GM12801 (cell line): Measurements from ENCODE around the gene AJUBA.

Source experiments
- TF ChIP-seq, protein P1 (sequence below): IDR thresholded peaks from one replicate; pipeline ENCODE4 v1.5.1; 2011; ENCODE audit warnings: control low read depth; ENCODE audit not compliant: insufficient read length; ENCODE audit errors: extremely low read depth

The AJUBA gene

DNA sequence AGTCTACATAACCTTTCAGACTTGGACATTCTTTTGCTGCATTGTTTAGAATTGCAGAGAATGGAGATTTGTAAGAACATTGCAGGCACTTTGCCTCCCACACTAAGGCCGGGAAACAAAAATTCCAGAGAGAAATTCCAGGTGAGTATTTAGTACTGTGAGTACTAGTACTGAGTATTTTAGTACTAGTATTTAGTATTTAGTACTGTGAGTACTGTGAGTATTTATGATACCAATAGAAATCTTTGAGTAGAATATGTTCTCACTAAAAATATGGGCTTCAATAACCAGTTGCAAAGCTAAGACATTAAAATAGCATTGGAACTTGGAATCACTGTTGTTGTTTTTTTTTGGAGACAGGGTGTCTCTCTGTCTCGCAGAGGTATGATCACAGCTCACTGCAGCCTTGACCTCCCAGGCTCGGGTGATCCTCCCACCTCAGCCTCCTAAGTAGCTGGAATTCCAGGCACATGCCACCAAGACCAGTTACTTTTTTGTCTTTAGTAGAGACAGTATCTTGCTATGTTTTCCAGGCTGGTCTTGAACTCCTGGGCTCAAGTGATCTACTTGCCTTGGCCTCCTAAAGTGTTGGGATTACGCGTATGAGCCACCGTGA lies 20.2 kb downstream of the AJUBA start:
- TF ChIP-seq, protein P1, sequence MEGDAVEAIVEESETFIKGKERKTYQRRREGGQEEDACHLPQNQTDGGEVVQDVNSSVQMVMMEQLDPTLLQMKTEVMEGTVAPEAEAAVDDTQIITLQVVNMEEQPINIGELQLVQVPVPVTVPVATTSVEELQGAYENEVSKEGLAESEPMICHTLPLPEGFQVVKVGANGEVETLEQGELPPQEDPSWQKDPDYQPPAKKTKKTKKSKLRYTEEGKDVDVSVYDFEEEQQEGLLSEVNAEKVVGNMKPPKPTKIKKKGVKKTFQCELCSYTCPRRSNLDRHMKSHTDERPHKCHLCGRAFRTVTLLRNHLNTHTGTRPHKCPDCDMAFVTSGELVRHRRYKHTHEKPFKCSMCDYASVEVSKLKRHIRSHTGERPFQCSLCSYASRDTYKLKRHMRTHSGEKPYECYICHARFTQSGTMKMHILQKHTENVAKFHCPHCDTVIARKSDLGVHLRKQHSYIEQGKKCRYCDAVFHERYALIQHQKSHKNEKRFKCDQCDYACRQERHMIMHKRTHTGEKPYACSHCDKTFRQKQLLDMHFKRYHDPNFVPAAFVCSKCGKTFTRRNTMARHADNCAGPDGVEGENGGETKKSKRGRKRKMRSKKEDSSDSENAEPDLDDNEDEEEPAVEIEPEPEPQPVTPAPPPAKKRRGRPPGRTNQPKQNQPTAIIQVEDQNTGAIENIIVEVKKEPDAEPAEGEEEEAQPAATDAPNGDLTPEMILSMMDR = no peak

DNA sequence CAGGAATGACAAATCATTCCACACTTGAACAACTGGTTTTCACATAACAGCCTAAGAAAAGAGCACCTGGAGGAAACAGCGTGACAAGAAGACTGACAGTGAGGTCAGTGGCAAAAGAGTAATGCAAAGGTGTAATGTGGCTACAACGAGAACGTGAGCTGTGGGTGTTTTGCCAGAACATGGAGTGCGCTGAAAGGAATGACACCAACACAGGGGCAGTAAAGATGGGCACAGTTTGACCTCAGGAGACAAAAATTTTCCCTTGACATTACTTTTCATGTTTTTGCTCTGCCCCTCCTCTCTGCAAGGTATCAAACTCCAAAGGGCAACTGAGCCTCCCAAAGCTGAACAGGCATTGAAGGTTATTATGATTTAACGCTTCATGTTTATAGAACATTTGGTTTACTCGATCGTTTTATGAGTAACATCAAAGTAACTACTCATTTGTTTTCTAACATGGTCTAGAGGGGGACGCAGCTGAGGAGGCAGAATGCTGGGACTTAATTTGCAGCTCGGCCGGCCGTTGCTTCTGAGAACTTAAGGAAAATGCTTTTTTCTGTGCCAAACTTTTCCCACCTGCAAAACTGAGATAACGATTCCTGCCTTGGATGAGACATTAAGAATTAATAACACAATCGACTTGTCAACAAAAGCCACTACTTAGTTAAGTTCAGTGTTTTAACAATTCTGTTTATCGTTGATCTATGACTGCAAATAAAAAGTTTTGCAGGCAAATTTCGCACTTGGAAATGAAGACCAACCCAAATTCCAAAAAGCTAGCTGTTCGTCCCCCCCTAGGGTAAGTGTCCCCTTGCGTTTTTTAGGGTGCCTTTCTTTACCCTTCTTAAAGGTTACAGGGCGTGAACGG lies 26.4 kb downstream of the AJUBA start:
- TF ChIP-seq, protein P1 = no peak

DNA sequence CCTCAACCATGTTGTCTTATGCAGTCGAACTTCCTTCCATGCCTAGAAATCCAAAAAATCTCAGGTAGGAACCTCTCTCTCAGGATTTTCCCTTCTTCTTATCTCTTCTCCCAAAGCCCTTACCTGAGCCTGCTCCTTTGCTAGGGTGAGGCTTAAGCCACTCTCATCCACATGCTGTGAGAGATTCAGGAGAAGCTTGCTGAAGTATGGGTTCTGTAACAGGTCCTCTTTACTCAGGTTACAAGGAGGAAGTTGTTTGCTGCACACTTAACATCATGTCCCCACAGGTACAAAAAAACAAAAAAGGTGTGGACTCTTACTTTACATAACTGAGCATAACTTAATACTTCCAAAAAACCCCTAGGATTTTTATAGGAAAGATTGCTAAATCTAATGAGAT lies 29.9 kb downstream of the AJUBA start:
- TF ChIP-seq, protein P1 = no peak

DNA sequence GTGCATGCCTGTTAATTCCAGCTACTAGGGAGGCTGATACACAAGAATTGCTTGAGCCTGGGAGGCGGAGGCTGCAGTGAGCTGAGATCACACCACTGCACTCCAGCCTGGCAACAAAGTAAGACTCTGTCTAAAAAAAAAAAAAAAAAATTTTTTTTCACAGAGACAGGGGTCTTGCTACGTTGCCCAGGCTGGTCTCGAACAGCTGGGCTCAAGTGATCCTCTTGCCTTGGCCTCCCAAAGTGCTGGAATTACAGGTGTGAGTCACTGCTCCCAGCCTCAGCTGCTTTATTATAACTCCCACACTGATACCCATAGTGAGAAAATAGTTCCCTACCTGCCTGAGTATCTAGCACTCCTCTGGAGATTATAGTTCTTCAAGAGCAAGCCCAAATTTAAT lies 36.7 kb downstream of the AJUBA start:
- TF ChIP-seq, protein P1 = no peak

DNA sequence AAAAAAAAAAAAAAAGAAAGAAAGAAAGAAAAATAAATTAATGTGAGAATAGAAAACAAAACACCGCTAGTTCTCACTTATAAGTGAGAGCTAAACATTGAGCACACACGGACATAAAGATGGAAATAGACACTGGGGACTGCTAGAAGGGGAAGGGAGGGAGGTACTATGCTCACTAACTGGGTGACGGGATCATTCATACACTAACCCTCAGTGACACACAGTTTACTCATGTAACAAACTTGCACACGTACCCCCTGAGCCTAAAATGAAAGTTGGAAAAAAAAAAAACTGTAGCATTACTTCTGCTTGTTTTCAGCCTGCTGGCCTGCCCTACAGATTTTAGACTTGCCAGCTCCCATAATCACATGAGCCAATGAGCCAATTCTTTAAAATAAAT lies 42.7 kb downstream of the AJUBA start:
- TF ChIP-seq, protein P1 = no peak

DNA sequence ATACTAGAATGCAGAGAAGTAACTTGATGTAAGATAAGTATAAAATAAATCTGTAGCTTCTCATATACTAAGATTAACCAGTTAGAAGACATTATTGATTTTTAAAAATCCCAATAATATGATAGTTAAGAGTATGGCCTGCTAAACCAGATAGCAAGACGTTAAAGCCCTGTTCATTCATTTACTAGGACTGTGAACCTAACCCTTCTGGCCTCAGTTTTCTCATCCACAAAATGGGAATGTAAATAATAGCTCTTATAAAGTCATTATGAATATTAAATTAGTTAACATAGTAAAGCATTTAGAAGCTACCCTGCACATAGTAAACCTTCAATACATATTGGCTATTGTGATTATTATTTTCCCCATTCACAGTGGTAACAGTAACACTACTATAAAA lies 47.2 kb downstream of the AJUBA start:
- TF ChIP-seq, protein P1 = no peak

DNA sequence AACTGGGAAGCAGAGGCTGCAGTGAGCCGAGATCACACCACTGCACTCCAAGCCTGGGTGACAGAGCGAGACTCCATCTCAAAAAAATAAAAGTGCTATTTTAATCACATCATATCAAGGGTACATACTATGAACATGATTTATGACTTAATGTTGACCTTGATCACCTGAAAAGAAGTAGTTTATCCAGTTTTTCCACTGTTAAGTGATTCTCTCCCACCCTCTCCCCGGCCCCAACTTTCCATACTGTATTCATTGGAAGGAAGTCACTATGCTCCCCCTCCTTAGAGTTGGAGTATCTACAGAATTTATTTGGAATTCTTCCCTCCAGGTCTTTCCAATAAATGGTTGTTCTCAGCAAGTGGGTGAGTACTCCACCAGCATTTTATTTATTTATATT lies 50.2 kb downstream of the AJUBA start:
- TF ChIP-seq, protein P1 = no peak
